Activated CD8-positive, alpha-beta memory T cell treated with anti-CD3 and anti-CD28 coated beads for 4 hours (primary cell): ENCODE data around the gene WSCD1.

Experiments used
- DNase-seq, 2 donors: peaks; one replicate each; pipeline ENCODE4 v3.0.0-alpha.2; 2020; ENCODE audit warnings: low read depth in 2 of 2

Gene WSCD1

GRCh38 chr17:6085812-6086211 is 15.6 kb downstream of the WSCD1 start:
- DNase-seq = no peak

GRCh38 chr17:6086603-6087400 is 16.6 kb downstream of the WSCD1 start:
- DNase-seq = no peak

GRCh38 chr17:6088141-6088540 is 18.0 kb downstream of the WSCD1 start:
- DNase-seq = no peak

GRCh38 chr17:6090253-6090652 is 20.1 kb downstream of the WSCD1 start:
- DNase-seq = no peak

- DNase-seq = no peak
Observed at GRCh38 chr17:6092182-6092902, 22.2 kb downstream of the WSCD1 start.

GRCh38 chr17:6092903-6093468 is 22.8 kb downstream of the WSCD1 start:
- DNase-seq = no peak

- DNase-seq = no peak
Observed at GRCh38 chr17:6094453-6094852, 24.3 kb downstream of the WSCD1 start.

- no peak for DNase-seq
Observed at GRCh38 chr17:6094926-6095325, 24.7 kb downstream of the WSCD1 start.

GRCh38 chr17:6095501-6095900 is 25.3 kb downstream of the WSCD1 start:
- no peak for DNase-seq

- no peak for DNase-seq
Observed at GRCh38 chr17:6096201-6097004, 26.2 kb downstream of the WSCD1 start.

- no peak for DNase-seq
Observed at GRCh38 chr17:6097005-6097279, 26.8 kb downstream of the WSCD1 start.

- DNase-seq = no peak
Observed at GRCh38 chr17:6098050-6098822, 28.1 kb downstream of the WSCD1 start.

- no peak for DNase-seq
Observed at GRCh38 chr17:6098823-6099180, 28.6 kb downstream of the WSCD1 start.

GRCh38 chr17:6099492-6099891 is 29.3 kb downstream of the WSCD1 start:
- DNase-seq = no peak

GRCh38 chr17:6100146-6100545 is 30.0 kb downstream of the WSCD1 start:
- DNase-seq = no peak

- DNase-seq = no peak
Observed at GRCh38 chr17:6100891-6101500, 30.8 kb downstream of the WSCD1 start.

GRCh38 chr17:6101706-6102105 is 31.5 kb downstream of the WSCD1 start:
- DNase-seq = no peak

- DNase-seq = no peak
Observed at GRCh38 chr17:6102615-6103014, 32.4 kb downstream of the WSCD1 start.

- DNase-seq = no peak
Observed at GRCh38 chr17:6104956-6105648, 34.9 kb downstream of the WSCD1 start.

GRCh38 chr17:6105649-6106007 is 35.4 kb downstream of the WSCD1 start:
- no peak for DNase-seq

- DNase-seq = no peak
Observed at GRCh38 chr17:6106212-6106611, 36.0 kb downstream of the WSCD1 start.
